ENCODE results near the gene SOX8.

DNA sequence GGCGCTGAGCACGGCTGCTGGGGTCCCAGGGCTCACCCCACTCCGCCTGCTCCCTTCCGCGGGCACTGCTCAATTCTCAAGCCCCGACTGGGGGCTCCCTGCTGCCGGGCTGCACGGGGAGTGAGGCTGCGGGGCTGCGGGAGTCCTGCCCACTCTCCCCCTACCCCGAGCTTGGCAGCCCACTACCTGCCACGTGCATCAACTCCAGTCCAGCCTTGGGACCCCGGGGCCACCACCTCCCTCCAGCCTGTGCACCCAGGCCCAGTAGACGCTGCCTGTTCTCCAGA lies 47.6 kb downstream of the SOX8 start:
- TF ChIP-seq POLR2A (IDR thresholded peaks at IDR 0.05; ENCODE audit: low read depth, low read length) (no peak), POLR2AphosphoS5 (IDR thresholded peaks at IDR 0.05; ENCODE audit: low read depth, low read length) (no peak)

Measured in GM12891 (cell line).